ENCODE results near the gene NKRF. TPM values are rescaled to one million over a fixed set of nuclear protein-coding genes. Genes with fewer than 3 reads are reported as not detected.

NKRF gene
- total and polyA plus RNA-seq, 7 donors, result 2.4 to 6.1 (median 4.9) TPM

GRCh38 chrX:119541188-119541587, 65.0 kb downstream of the NKRF start:
- TF ChIP-seq POLR2A (IDR thresholded peaks at IDR 0.05), result no peak
- no peak for TF ChIP-seq CTCF (IDR thresholded peaks at IDR 0.05)
- TF ChIP-seq EP300 (IDR thresholded peaks at IDR 0.05), result no peak
- no peak for TF ChIP-seq POLR2AphosphoS5 (IDR thresholded peaks at IDR 0.05)
- Histone ChIP-seq H3K4me3 (no peak overlapping the region), H3K4me1 (no peaks in the 10 kb centered on the region), H3K27me3 (no peaks in the 10 kb centered on the region), H3K36me3 (peaks cover 0 to 11% (median 0%) of the 10 kb centered on the region in 4 donors), H3K9me3 (no peaks in the 10 kb centered on the region), H3K27ac (no peak overlapping the region)
- 83 to 85% methylated on average over 4 of the region's 4 CpGs for WGBS, 2 donors
- DNase-seq, result no peak
- intact Hi-C loops (cut with DNase I), result no loop called here

GRCh38 chrX:119539872-119540271, 66.4 kb downstream of the NKRF start:
- intact Hi-C loops (cut with DNase I), result no loop called here
- WGBS, 2 donors, result 45 to 49% methylated on average over 2 of the region's 2 CpGs
- H3K27me3 ChIP-seq, result no peaks in the 10 kb centered on the region
- no peak overlapping the region for H3K4me3 ChIP-seq
- H3K36me3 ChIP-seq, result peaks cover 0 to 11% (median 0%) of the 10 kb centered on the region in 4 donors
- no peak overlapping the region for H3K27ac ChIP-seq
- no peaks in the 10 kb centered on the region for H3K9me3 ChIP-seq
- DNase-seq, result no peak
- H3K4me1 ChIP-seq, result no peaks in the 10 kb centered on the region
- TF ChIP-seq EP300 (IDR thresholded peaks at IDR 0.05) (no peak), POLR2A (IDR thresholded peaks at IDR 0.05) (no peak), POLR2AphosphoS5 (IDR thresholded peaks at IDR 0.05) (no peak), CTCF (IDR thresholded peaks at IDR 0.05) (no peak)

Small RNA genes lying within 50 kb of the gene (small RNA-seq; reads per million reads assigned to genes)
- 5.0 to 7.8 (median 5.8) reads per million in 3 donors for gene MIR766

Other genes with a start within 250 kb of the NKRF start
- gene SLC25A43, start 207.1 kb downstream of the NKRF start, total RNA-seq, result 10 to 100 TPM in 2 of 4 donors, 1 to 10 TPM in 2; 5.3 to 16.1 (median 9.7) TPM
- gene SLC25A43, start 207.1 kb downstream of the NKRF start, polyA plus RNA-seq, result 10 to 100 TPM; 16.2 to 39.5 (median 24.6) TPM
- 100 to 1,000 TPM; 269 to 356 (median 336) TPM for gene SLC25A5, start 138.0 kb downstream of the NKRF start, total RNA-seq
- 1,000 to 10,000 TPM in 2 of 3 donors, 100 to 1,000 TPM in 1; 934 to 2,420 (median 1,374) TPM for gene SLC25A5, start 138.0 kb downstream of the NKRF start, polyA plus RNA-seq
- 10 to 100 TPM; 19.7 to 25.0 (median 21.9) TPM for gene STEEP1, start 41.0 kb downstream of the NKRF start, total RNA-seq
- 10 to 100 TPM; 16.8 to 30.3 (median 20.3) TPM for gene STEEP1, start 41.0 kb downstream of the NKRF start, polyA plus RNA-seq
- 10 to 100 TPM; 26.7 to 51.7 (median 43.1) TPM for gene UBE2A, start 31.9 kb downstream of the NKRF start, total RNA-seq
- gene UBE2A, start 31.9 kb downstream of the NKRF start, polyA plus RNA-seq, result 100 to 1,000 TPM in 1 of 3 donors, 10 to 100 TPM in 2; 71.1 to 228 (median 93.1) TPM
- gene SEPTIN6, start 86.7 kb upstream of the NKRF start, total RNA-seq, result 100 to 1,000 TPM in 1 of 4 donors, 10 to 100 TPM in 3; 48.2 to 103 (median 69.4) TPM
- gene SEPTIN6, start 86.7 kb upstream of the NKRF start, polyA plus RNA-seq, result 10 to 100 TPM in 1 of 3 donors, 1 to 10 TPM in 2; 5.3 to 32.5 (median 6.0) TPM
- gene SOWAHD, start 152.2 kb upstream of the NKRF start, total RNA-seq, result under 1 TPM in 1 of 4 donors, not detected in 3; 0.54 TPM
- gene SOWAHD, start 152.2 kb upstream of the NKRF start, polyA plus RNA-seq, result 1 to 10 TPM; 3.0 to 5.3 (median 3.6) TPM
- 1,000 to 10,000 TPM; 1,495 to 7,662 (median 5,013) TPM for gene RPL39, start 185.2 kb upstream of the NKRF start, total RNA-seq
- gene RPL39, start 185.2 kb upstream of the NKRF start, polyA plus RNA-seq, result over 10,000 TPM in 1 of 3 donors, 1,000 to 10,000 TPM in 2; 6,879 to 11,369 (median 6,972) TPM
- gene UPF3B, start 246.5 kb upstream of the NKRF start, total RNA-seq, result 10 to 100 TPM in 2 of 4 donors, 1 to 10 TPM in 2; 6.5 to 11.4 (median 9.2) TPM
- 10 to 100 TPM in 2 of 3 donors, 1 to 10 TPM in 1; 9.0 to 13.2 (median 12.7) TPM for gene UPF3B, start 246.5 kb upstream of the NKRF start, polyA plus RNA-seq